GM23248 (cell line): ENCODE data around the gene SOAT1.

ENCODE experiments used
- EZH2 ChIP-seq: fragments of 200-600 bp; sonication (generic); IDR thresholded peaks from 2 replicates; pipeline ENCODE4 v1.6.1; 2018; ENCODE audit warnings: antibody characterized with exemption, mild to moderate bottlenecking; ENCODE audit not compliant: insufficient read depth, poor library complexity, severe bottlenecking
- EZH2phosphoT487 ChIP-seq: fragments of 200-600 bp; sonication (generic); IDR thresholded peaks from 2 replicates; pipeline ENCODE4 v1.6.1; 2018; ENCODE audit warnings: antibody characterized with exemption, moderate library complexity, mild to moderate bottlenecking, low read depth; ENCODE audit not compliant: insufficient read depth

DNA sequence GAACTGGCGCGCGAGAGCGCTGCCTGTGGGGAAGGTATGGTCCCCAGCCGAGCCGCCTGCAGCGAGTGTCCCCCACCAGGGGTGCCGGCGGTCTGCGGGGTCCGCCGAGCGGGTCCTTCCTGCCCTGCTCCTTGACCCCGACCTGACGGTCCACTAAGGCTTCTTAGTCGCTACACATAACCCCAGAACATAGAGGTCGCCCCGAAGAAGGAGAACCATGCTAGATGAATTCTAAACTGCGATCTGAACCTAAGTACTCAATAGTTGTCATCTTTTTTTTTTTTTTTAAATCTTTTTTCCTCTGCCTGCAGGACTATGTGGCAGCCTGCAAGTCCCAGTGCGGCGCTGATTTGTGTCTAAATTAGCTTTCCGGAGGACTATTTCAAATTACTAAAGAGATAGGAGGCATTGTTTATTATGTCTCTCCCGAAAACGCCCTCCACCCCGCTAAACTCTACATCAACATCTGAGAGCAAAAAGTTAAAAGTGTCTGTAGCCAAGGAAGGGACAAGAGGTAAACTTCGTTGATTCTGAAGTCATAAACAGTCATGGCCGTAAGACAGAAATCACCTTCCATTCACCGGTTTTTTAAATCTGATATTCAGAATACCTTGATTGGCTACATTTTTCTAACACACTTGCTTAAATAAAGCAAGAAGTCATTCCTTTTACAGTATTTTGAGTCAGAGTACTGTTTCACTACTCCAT is 72.7 kb downstream of the SOAT1 start:
- TF ChIP-seq EZH2phosphoT487 (no peak), EZH2 (no peak)
